ENCODE results near the gene ADGRV1.
"Not testable (repeated sequence)": the region's sequence is repeated elsewhere in the genome, so short reads cannot be mapped to it uniquely, and the experiment has no call there.

The ADGRV1 gene

DNA sequence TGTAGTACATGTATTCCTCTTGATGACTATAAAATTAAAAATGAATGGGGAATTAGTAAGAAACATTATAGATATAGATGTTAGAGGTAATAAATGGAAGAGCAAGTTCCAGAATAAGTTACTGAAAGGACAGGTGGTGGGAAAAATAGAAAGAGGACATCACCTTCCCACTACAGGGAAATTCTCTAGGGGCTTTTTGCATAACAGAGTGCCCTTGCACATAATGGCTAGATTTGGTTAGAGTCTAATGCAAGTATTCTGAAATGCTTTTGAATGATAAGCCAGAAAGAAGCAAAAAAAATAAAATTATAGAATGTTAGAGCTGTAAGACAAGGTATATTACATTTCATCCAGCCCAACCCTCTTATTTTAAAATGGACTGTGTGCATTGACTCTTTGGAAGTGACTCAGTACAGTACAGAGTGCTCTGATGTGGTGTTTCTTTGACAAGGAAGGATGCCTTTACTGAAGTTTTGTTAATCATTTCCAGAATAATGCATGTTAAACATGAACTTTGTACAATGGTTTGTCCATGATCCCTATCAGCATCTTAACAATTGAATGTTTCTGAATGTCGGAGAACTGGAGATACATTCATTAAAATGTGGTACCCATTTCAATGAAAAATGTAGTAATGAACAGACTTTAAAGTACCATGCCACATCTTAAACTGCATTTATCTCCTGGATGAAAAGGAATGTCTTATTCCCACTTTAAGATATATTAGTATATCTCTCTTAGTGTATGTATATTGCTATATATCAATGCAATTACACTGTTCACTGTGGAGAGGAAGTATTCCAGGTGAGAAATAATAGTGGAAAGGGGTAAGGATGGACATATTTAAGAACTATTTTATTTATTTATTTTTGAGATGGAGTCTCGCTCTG is 391.1 kb downstream of the ADGRV1 start:
- no peak for DNase-seq (ENCODE audit: low spot score)

DNA sequence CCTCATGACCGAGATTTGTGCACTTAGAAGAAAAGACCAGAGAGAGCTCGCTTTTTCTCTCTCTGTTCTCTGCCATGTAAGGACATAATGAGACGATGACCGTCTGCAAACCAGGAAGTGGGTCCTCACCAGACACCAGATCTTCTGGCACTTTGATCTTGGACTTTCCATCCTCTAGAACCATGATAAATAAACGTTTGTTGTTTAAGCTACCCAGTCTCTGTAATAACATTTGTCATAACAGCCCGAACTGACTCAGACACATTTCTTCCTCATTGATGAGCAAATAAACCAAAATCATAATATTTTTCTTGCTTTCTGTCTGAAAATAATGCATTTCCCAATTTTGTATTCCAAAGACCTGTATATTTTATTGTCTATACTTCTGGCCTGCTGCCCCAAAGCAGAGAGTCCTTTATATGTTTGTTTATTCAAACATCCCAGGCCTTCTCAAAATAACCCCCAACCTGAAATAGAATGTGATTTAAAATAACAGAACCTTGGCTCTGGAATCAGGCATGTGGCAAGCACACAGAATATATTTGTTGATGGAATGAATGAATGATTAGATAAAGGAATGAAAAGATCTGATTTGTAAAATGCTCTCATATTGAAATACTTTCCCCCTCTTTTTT is 396.5 kb downstream of the ADGRV1 start:
- no peak for DNase-seq (ENCODE audit: low spot score)

DNA sequence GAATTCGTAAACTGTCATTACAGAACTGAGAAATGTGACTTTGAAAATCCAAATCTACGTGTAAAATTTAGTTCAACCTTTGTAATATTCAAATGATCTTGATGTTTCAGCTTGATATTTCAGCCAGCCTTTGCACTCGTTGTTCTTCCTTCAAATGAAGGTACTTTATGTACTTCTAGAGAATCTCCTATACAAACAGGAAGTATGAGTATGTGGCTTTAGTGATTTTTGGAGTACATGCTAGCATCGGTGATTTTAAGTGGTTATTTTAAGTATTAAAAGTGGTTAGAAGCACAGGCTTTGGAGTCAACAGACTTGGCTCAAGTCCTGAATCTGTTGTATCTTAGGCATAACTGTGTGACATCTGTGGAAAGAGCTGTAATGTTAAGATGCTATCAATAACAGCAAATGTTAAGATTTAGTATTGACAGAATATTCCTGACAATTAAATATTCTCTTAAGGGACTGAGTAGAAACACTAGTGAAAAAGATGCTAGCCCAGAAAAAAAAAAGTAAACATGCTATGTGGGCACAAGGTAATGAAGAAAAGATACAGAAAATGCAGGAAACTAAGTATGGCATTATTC is 398.0 kb downstream of the ADGRV1 start:
- no peak for DNase-seq (ENCODE audit: low spot score)

DNA sequence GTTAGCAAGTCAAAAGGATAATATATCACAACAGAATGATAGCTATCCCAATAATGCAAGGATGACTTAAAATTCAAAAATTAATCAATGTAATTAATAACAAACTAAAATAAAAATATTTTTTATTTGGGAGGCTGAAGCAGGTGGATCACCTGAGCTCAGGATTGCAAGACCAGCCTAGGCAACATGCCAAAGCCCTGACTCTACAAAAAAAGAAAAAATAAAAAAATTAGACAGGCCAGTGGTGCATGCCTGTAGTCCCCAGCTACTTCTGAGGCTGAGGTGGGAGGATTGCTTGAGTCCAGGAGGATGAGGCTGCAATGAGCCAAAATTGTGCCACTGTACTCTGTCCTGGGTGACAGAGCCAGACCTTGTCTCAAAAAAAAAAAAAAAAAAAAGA is 399.3 kb downstream of the ADGRV1 start:
- no peak for DNase-seq (ENCODE audit: low spot score)

GRCh38 chr5:90959262-90959661 is 400.7 kb downstream of the ADGRV1 start:
- no peak for DNase-seq (ENCODE audit: low spot score)

- DNase-seq (ENCODE audit: low spot score): no peak
Observed at GRCh38 chr5:90962481-90962880, 403.9 kb downstream of the ADGRV1 start.

- DNase-seq (ENCODE audit: low spot score): no peak
Observed at GRCh38 chr5:90965110-90965685, 406.6 kb downstream of the ADGRV1 start.

GRCh38 chr5:90967443-90967842 is 408.8 kb downstream of the ADGRV1 start:
- DNase-seq (ENCODE audit: low spot score): no peak

GRCh38 chr5:90967851-90968250 is 409.3 kb downstream of the ADGRV1 start:
- no peak for DNase-seq (ENCODE audit: low spot score)

DNA sequence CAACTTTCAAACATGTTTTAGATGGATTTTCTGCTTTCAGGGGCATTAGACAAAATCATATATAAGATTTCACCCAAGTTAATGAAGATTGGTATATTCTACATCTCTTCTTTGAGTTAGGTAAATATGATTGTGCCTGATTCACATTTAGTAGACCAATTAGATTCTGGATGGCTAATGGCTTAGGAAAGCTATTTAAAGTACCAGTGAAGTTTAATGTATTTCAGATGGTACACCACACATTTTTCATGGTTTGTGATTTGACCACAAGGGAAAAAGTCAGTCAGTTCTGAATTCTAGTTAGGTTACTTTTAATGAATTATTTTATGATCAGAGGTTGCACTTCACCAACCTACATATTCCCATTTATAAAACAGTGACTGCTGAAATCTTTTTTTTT is 409.7 kb downstream of the ADGRV1 start:
- DNase-seq (ENCODE audit: low spot score): peak; percentile 6

- DNase-seq (ENCODE audit: low spot score): not testable (repeated sequence)
Observed at GRCh38 chr5:90969945-90970344, 411.3 kb downstream of the ADGRV1 start.

DNA sequence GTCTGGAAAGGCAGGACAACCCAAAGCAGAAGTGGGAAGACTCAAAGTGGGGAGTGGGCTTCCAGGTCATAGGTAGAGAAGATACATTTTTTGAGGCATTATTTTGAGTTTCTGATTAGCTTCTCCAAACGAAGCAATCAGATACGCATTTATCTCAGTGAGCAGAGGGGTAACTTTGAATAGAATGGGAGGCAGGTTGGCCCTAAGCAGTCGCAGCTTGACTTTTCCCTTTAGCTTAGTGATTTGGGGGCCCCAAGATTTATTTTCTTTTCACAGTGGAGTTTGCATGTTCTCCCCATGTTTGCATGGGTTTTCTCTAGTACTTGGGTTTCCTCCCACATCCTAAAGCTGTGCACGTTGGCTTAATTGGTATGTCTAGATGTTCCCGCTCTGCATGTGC is 422.6 kb downstream of the ADGRV1 start:
- no peak for DNase-seq (ENCODE audit: low spot score)

GRCh38 chr5:90981821-90982220 is 423.2 kb downstream of the ADGRV1 start:
- no peak for DNase-seq (ENCODE audit: low spot score)

- no peak for DNase-seq (ENCODE audit: low spot score)
Observed at GRCh38 chr5:90982576-90982975, 424.0 kb downstream of the ADGRV1 start.

- DNase-seq (ENCODE audit: low spot score): peak; percentile 50
Observed at GRCh38 chr5:90983148-90983547, 424.6 kb downstream of the ADGRV1 start.

DNA sequence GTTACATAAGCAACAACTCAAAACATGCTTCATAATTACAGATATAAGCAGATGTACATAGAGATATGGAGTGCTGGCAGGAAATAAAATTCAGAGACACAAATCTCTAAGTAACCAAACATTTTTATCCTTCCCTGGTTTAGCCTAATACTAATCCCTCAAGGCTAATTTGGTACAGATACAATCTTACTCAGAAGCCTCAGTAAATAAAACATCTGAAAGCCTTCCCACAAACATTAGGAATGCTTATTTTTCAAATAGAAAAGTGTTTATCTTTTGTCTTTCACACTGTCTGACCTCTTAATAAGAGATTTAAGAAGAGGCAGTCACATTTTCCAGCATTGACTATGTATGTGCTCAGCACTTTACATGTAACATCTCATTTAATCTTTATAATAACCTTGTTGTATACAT is 425.1 kb downstream of the ADGRV1 start:
- DNase-seq (ENCODE audit: low spot score): no peak

GRCh38 chr5:90985341-90985740 is 426.7 kb downstream of the ADGRV1 start:
- no peak for DNase-seq (ENCODE audit: low spot score)

- DNase-seq (ENCODE audit: low spot score): no peak
Observed at GRCh38 chr5:90987726-90988125, 429.1 kb downstream of the ADGRV1 start.

DNA sequence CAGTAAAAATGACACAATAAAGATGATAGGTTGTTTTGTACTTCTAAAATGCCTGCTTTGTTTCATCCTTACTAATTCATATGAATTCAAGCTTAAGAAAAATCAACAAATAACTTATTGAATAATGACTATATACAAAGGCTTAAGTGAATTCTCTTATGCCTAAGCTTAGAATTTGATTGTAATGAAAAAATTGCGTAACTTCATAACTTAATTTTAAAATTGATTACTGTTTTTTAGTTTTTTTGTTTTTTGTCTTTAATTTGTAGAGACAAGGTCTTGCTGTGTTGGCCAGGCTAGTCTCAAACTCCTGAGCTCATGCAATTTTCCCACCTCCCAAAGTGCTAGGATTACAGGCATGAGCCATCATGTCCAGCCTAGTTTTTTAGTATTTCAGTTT is 432.6 kb downstream of the ADGRV1 start:
- no peak for DNase-seq (ENCODE audit: low spot score)

- DNase-seq (ENCODE audit: low spot score): no peak
Observed at GRCh38 chr5:90994796-90995195, 436.2 kb downstream of the ADGRV1 start.

GRCh38 chr5:90996089-90996488 is 437.5 kb downstream of the ADGRV1 start:
- DNase-seq (ENCODE audit: low spot score): no peak

DNA sequence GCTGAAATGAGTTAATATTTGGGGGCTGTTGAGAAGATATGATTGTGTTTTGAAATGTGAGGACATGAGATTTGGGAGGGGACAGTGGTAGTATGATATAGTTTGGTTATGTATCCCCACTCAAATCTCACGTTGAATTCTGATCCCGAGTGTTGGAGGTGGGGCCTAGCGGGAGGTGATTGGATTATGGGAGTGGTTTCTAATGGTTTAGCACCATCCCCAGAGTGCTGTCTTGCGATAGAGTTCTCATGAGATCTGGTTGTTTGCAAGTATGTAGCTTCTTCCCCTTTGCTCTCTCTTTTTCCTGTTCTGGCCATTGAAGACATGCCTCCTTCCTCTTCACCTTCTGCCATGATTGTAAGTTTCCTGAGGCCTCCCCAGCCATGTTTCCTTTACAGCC is 438.5 kb downstream of the ADGRV1 start:
- DNase-seq (ENCODE audit: low spot score): no peak

GRCh38 chr5:91000743-91001142 is 442.1 kb downstream of the ADGRV1 start:
- DNase-seq (ENCODE audit: low spot score): no peak
